Mesendoderm (in vitro differentiated cells): ENCODE measurements around the gene TANC1.

Experiments
- DNase-seq: peaks from one replicate; pipeline ENCODE4 v3.0.0; 2013
- H2AK5ac ChIP-seq: 2 replicates; pipeline ENCODE4 v1.6.1; 2013; ENCODE audit warnings: low read length, inconsistent platforms
- H2BK120ac ChIP-seq: 2 replicates; pipeline ENCODE4 v1.6.1; 2013; ENCODE audit warnings: low read depth, mild to moderate bottlenecking, low read length, moderate library complexity, mixed read lengths
- H2BK15ac ChIP-seq: replicated peaks from 2 replicates; pipeline ENCODE4 v1.6.1; 2013; ENCODE audit warnings: low read depth, mild to moderate bottlenecking, moderate library complexity
- H2BK5ac ChIP-seq: 2 replicates; pipeline ENCODE4 v1.6.1; 2013; ENCODE audit warnings: low read length, inconsistent platforms
- H3K18ac ChIP-seq: 2 replicates; pipeline ENCODE4 v1.6.1; 2013; ENCODE audit warnings: mild to moderate bottlenecking, low read length, mixed read lengths
- H3K23ac ChIP-seq: one replicate; pipeline ENCODE4 v1.6.1; 2013; ENCODE audit warnings: low read length
- H3K27ac ChIP-seq: 2 replicates; pipeline ENCODE4 v1.5.1; 2013; ENCODE audit warnings: low read depth, mild to moderate bottlenecking, inconsistent platforms, low read length, moderate library complexity
- H3K27me3 ChIP-seq: 2 replicates; pipeline ENCODE4 v1.6.1; 2013; ENCODE audit warnings: low read length, control low read depth, mild to moderate bottlenecking, inconsistent platforms; ENCODE audit not compliant: insufficient read depth, poor library complexity
- H3K36me3 ChIP-seq: 2 replicates; pipeline ENCODE4 v1.6.1; 2013; ENCODE audit warnings: low read length, inconsistent platforms; ENCODE audit not compliant: control insufficient read depth, insufficient read depth
- H3K4ac ChIP-seq: one replicate; pipeline ENCODE4 v1.6.1; 2013; ENCODE audit warnings: low read depth, mild to moderate bottlenecking, low read length, moderate library complexity
- H3K4me1 ChIP-seq: 2 replicates; pipeline ENCODE4 v1.6.1; 2013; ENCODE audit warnings: low read depth, low read length, inconsistent platforms; ENCODE audit not compliant: control insufficient read depth
- H3K4me2 ChIP-seq: 2 replicates; pipeline ENCODE4 v1.6.1; 2013; ENCODE audit warnings: low read length
- H3K4me3 ChIP-seq: 2 replicates; pipeline ENCODE4 v1.5.1; 2013; ENCODE audit warnings: mild to moderate bottlenecking, low read length
- H3K56ac ChIP-seq: one replicate; pipeline ENCODE4 v1.6.1; 2013; ENCODE audit warnings: low read length
- H3K79me1 ChIP-seq: 2 replicates; pipeline ENCODE4 v1.6.1; 2013; ENCODE audit warnings: low read length, inconsistent platforms
- H3K79me2 ChIP-seq: 2 replicates; pipeline ENCODE4 v1.6.1; 2013; ENCODE audit warnings: mild to moderate bottlenecking, low read length; ENCODE audit not compliant: control insufficient read depth, insufficient read depth
- H3K9ac ChIP-seq: 2 replicates; pipeline ENCODE4 v1.6.1; 2013; ENCODE audit warnings: low read length, inconsistent platforms
- H4K5ac ChIP-seq: one replicate; pipeline ENCODE4 v1.6.1; 2013; ENCODE audit warnings: low read length
- H4K8ac ChIP-seq: one replicate; pipeline ENCODE4 v1.6.1; 2013; ENCODE audit warnings: low read depth, mild to moderate bottlenecking, control low read depth, low read length, moderate library complexity
- WGBS: extraction: QIAGEN DNeasy Blood & Tissue Kit; methylation state at CpG from one replicate; pipeline ENCODE4 v1.1.7; 2013; ENCODE audit warnings: low lambda C conversion rate, missing lambda C conversion rate; ENCODE audit not compliant: insufficient coverage; ENCODE audit errors: extremely low coverage; 5-methylcytosine and 5-hydroxymethylcytosine counted together

The TANC1 gene

GRCh38 chr2:159185401-159186130 lies 217.1 kb downstream of the TANC1 start:
- H2BK120ac ChIP-seq = no peak overlapping the region
- no peak overlapping the region for H4K5ac ChIP-seq
- WGBS = no CpG with 5 or more reads among the region's 14 CpGs
- no peak overlapping the region for H3K4me2 ChIP-seq
- no peak overlapping the region for H3K4me3 ChIP-seq
- no peak overlapping the region for H3K56ac ChIP-seq
- no peak overlapping the region for H2BK5ac ChIP-seq
- peak; percentile 59 for DNase-seq
- no peaks in the 10 kb centered on the region for H3K79me2 ChIP-seq
- H3K27me3 ChIP-seq = no peaks in the 10 kb centered on the region
- no peak overlapping the region for H2BK15ac ChIP-seq
- no peak overlapping the region for H3K4ac ChIP-seq
- H3K23ac ChIP-seq = no peak overlapping the region
- no peaks in the 10 kb centered on the region for H3K36me3 ChIP-seq
- H3K79me1 ChIP-seq = no peaks in the 10 kb centered on the region
- no peaks in the 10 kb centered on the region for H3K4me1 ChIP-seq
- H3K18ac ChIP-seq = no peak overlapping the region
- H3K27ac ChIP-seq = no peak overlapping the region
- H4K8ac ChIP-seq = no peak overlapping the region
- no peak overlapping the region for H3K9ac ChIP-seq
- no peak overlapping the region for H2AK5ac ChIP-seq

GRCh38 chr2:159186462-159186861 lies 218.0 kb downstream of the TANC1 start:
- no CpG with 5 or more reads among the region's 4 CpGs for WGBS
- Histone ChIP-seq H4K5ac (no peak overlapping the region), H3K56ac (no peak overlapping the region), H3K27me3 (no peaks in the 10 kb centered on the region), H3K36me3 (no peaks in the 10 kb centered on the region), H2BK15ac (no peak overlapping the region), H3K79me1 (no peaks in the 10 kb centered on the region), H3K4me2 (no peak overlapping the region), H3K27ac (no peak overlapping the region), H3K4me1 (no peaks in the 10 kb centered on the region), H3K23ac (no peak overlapping the region), H3K18ac (no peak overlapping the region), H4K8ac (no peak overlapping the region), H3K4ac (no peak overlapping the region), H3K79me2 (no peaks in the 10 kb centered on the region), H2BK5ac (no peak overlapping the region), H3K9ac (no peak overlapping the region), H2BK120ac (no peak overlapping the region), H3K4me3 (no peak overlapping the region), H2AK5ac (no peak overlapping the region)
- DNase-seq = no peak

- Histone ChIP-seq H3K18ac (no peak overlapping the region), H4K8ac (no peak overlapping the region), H3K9ac (no peak overlapping the region), H3K79me1 (no peaks in the 10 kb centered on the region), H3K27ac (no peak overlapping the region), H2AK5ac (no peak overlapping the region), H3K4me3 (no peak overlapping the region), H2BK120ac (no peak overlapping the region), H4K5ac (no peak overlapping the region), H2BK5ac (no peak overlapping the region), H3K4me1 (no peaks in the 10 kb centered on the region), H2BK15ac (no peak overlapping the region), H3K36me3 (no peaks in the 10 kb centered on the region), H3K79me2 (no peaks in the 10 kb centered on the region), H3K4ac (no peak overlapping the region), H3K56ac (no peak overlapping the region), H3K27me3 (no peaks in the 10 kb centered on the region), H3K23ac (no peak overlapping the region), H3K4me2 (no peak overlapping the region)
- WGBS = no CpG with 5 or more reads among the region's 6 CpGs
- DNase-seq = no peak
Observed at GRCh38 chr2:159187106-159187505, 218.7 kb downstream of the TANC1 start.

- Histone ChIP-seq H2AK5ac (no peak overlapping the region), H2BK120ac (no peak overlapping the region), H3K79me1 (no peaks in the 10 kb centered on the region), H3K4me3 (no peak overlapping the region), H3K4me2 (no peak overlapping the region), H3K18ac (no peak overlapping the region), H2BK5ac (no peak overlapping the region), H4K8ac (no peak overlapping the region), H3K4ac (no peak overlapping the region), H4K5ac (no peak overlapping the region), H3K56ac (no peak overlapping the region), H3K27ac (no peak overlapping the region), H3K9ac (no peak overlapping the region), H3K27me3 (no peaks in the 10 kb centered on the region), H3K4me1 (no peaks in the 10 kb centered on the region), H3K79me2 (no peaks in the 10 kb centered on the region), H3K36me3 (no peaks in the 10 kb centered on the region), H2BK15ac (no peak overlapping the region), H3K23ac (no peak overlapping the region)
- WGBS = no CpG with 5 or more reads among the region's 4 CpGs
- no peak for DNase-seq
Observed at GRCh38 chr2:159188449-159188848, 220.0 kb downstream of the TANC1 start.

GRCh38 chr2:159192371-159192918 lies 224.0 kb downstream of the TANC1 start:
- Histone ChIP-seq H3K9ac (no peak overlapping the region), H4K8ac (no peak overlapping the region), H3K4me2 (no peak overlapping the region), H2BK15ac (no peak overlapping the region), H3K79me1 (no peaks in the 10 kb centered on the region), H3K36me3 (no peaks in the 10 kb centered on the region), H4K5ac (no peak overlapping the region), H3K56ac (no peak overlapping the region), H2AK5ac (no peak overlapping the region), H3K18ac (no peak overlapping the region), H3K4me1 (no peaks in the 10 kb centered on the region), H3K79me2 (no peaks in the 10 kb centered on the region), H3K27ac (no peak overlapping the region), H3K4ac (no peak overlapping the region), H3K4me3 (no peak overlapping the region), H2BK120ac (no peak overlapping the region), H3K27me3 (no peaks in the 10 kb centered on the region), H2BK5ac (no peak overlapping the region), H3K23ac (no peak overlapping the region)
- no CpG with 5 or more reads among the region's 12 CpGs for WGBS
- DNase-seq = no peak

- Histone ChIP-seq H3K27ac (no peak overlapping the region), H2BK15ac (no peak overlapping the region), H3K4me1 (no peaks in the 10 kb centered on the region), H3K4ac (no peak overlapping the region), H4K8ac (no peak overlapping the region), H4K5ac (no peak overlapping the region), H3K79me2 (no peaks in the 10 kb centered on the region), H3K4me3 (no peak overlapping the region), H3K27me3 (no peaks in the 10 kb centered on the region), H3K4me2 (no peak overlapping the region), H3K79me1 (no peaks in the 10 kb centered on the region), H3K56ac (no peak overlapping the region), H3K18ac (no peak overlapping the region), H2BK5ac (no peak overlapping the region), H3K23ac (no peak overlapping the region), H2BK120ac (no peak overlapping the region), H3K36me3 (no peaks in the 10 kb centered on the region), H3K9ac (no peak overlapping the region), H2AK5ac (no peak overlapping the region)
- WGBS = no CpG with 5 or more reads among the region's 4 CpGs
- DNase-seq = no peak
Observed at GRCh38 chr2:159193791-159194190, 225.4 kb downstream of the TANC1 start.
